ENCODE results near the gene PTRH1.

Gene PTRH1

DNA sequence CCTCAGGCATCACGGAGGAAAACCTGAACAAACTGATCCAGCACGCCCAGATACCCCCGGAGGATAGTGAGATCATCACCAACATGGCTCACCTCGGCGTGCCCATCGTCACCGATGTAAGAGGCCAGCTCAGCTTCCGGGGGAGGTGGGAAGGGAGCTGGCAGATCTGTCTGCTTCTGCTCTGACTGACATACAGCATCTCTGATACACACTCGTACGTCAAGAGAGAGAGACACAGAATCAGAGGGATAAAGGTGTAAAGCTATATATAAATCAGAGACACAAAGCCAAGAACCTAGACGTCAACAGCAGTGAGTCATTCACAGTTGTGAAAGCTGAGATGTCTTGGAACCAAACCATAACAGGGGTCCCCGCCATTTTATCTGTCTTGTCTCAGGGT lies 38.8 kb downstream of the PTRH1 start:
- no peak for DNase-seq
- Histone ChIP-seq H3K27ac (no peak overlapping the region), H3K4me1 (no peaks in the 10 kb centered on the region), H3K36me3 (peaks cover 35 to 96% (median 78%) of the 10 kb centered on the region in 3 donors), H3K27me3 (no peaks in the 10 kb centered on the region), H3K4me3 (no peak overlapping the region), H3K9me3 (no peaks in the 10 kb centered on the region)
- intact Hi-C loops (cut with DNase I; ENCODE audit: low total_unique reads) = no loop called here
- TF ChIP-seq, protein P1, sequence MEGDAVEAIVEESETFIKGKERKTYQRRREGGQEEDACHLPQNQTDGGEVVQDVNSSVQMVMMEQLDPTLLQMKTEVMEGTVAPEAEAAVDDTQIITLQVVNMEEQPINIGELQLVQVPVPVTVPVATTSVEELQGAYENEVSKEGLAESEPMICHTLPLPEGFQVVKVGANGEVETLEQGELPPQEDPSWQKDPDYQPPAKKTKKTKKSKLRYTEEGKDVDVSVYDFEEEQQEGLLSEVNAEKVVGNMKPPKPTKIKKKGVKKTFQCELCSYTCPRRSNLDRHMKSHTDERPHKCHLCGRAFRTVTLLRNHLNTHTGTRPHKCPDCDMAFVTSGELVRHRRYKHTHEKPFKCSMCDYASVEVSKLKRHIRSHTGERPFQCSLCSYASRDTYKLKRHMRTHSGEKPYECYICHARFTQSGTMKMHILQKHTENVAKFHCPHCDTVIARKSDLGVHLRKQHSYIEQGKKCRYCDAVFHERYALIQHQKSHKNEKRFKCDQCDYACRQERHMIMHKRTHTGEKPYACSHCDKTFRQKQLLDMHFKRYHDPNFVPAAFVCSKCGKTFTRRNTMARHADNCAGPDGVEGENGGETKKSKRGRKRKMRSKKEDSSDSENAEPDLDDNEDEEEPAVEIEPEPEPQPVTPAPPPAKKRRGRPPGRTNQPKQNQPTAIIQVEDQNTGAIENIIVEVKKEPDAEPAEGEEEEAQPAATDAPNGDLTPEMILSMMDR (IDR thresholded peaks at IDR 0.05) = no peak

DNA sequence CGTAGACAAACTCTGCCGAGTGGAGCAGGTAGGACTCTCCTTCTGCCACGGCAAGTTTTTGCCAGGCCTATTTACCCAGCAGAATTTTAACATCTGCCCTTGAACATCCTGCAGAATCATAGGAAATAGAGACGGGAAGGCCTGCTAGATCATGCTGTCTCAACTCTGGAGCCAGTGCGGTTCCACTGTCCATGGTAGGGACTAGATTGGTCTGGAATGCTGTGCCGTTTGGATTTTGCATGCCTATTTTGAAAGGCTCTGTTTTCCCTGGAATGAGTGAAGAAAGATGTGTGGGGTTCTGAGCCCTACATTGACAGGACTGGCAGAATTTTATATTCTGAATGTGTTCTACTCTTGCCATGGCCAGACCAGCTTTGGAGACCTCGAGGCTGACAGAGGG lies 42.2 kb downstream of the PTRH1 start:
- peaks cover 28 to 92% (median 72%) of the 10 kb centered on the region in 3 donors for H3K36me3 ChIP-seq

DNA sequence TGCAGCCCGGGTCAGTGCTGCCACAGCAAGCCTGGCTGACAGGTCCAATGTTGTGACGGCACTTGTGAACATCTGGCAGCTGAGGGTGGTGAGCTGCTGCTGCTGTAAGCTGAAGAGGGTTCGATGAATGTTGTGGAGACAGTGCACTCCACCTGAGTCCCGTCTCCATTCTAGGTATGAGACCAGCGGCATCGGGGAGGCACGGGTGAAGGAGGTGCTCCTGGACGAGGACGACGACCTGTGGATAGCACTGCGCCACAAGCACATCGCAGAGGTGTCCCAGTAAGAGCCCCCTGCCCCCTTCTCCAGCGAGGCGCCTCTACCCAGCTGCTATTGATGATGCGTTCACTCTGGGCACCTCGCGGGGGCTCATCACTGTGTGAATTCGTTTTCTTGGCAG lies 47.6 kb downstream of the PTRH1 start:
- no peak for DNase-seq
- TF ChIP-seq, protein P1 (IDR thresholded peaks at IDR 0.05) = no peak
- no peak overlapping the region for H3K27ac ChIP-seq
- H3K4me1 ChIP-seq = no peaks in the 10 kb centered on the region
- H3K4me3 ChIP-seq = no peak overlapping the region
- H3K36me3 ChIP-seq = peaks cover 32 to 92% (median 83%) of the 10 kb centered on the region in 3 donors
- intact Hi-C loops (cut with DNase I; ENCODE audit: low total_unique reads) = no loop called here
- H3K9me3 ChIP-seq = no peaks in the 10 kb centered on the region
- no peaks in the 10 kb centered on the region for H3K27me3 ChIP-seq

More for the DNA sequence above, 42.2 kb downstream of the PTRH1 start:
- TF ChIP-seq, protein P1 (IDR thresholded peaks at IDR 0.05) = no peak
- H3K27ac ChIP-seq = no peak overlapping the region
- no peaks in the 10 kb centered on the region for H3K27me3 ChIP-seq
- DNase-seq = no peak
- no peaks in the 10 kb centered on the region for H3K9me3 ChIP-seq
- H3K4me3 ChIP-seq = no peak overlapping the region
- intact Hi-C loops (cut with DNase I; ENCODE audit: low total_unique reads) = no loop called here
- no peaks in the 10 kb centered on the region for H3K4me1 ChIP-seq

DNA sequence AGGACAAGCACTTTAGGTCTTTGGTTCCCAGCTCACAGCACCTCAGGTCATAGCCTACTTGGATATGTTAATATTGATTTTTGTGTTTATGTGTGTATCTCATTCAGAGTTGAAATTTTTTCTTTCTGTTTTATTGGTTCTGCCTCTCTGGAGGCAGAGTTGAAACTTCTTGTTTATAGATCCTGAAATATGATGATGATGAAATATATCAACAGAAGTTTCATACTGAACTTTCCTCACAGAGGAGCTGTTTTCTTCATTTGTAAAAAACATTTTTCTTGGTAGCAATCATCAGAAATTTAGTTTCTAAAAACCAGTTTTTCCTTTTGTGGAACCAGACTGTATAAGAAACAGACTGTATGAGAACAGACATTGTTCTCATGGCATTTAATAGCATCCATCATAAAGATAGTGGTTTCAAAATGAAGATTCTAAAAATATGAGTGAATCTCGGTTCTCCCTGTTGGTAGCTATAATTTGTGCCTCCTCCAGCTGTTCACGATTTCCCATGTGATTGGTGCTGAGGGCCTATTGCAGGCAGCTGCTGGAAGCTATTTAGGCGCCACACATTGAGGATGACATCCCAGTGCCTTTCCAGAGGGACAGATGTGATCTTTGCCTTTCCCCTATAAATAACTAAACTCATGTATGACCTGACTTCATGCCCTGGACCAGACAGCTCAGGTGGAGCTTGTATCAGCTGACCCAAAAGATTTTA lies 48.2 kb downstream of the PTRH1 start:
- peaks cover 27 to 92% (median 82%) of the 10 kb centered on the region in 3 donors for H3K36me3 ChIP-seq
- H3K4me1 ChIP-seq = no peaks in the 10 kb centered on the region
- no peak overlapping the region for H3K4me3 ChIP-seq
- no peak overlapping the region for H3K27ac ChIP-seq
- intact Hi-C loops (cut with DNase I; ENCODE audit: low total_unique reads) = no loop called here
- TF ChIP-seq, protein P1 (IDR thresholded peaks at IDR 0.05) = no peak
- no peaks in the 10 kb centered on the region for H3K27me3 ChIP-seq
- no peaks in the 10 kb centered on the region for H3K9me3 ChIP-seq
- no peak for DNase-seq

DNA sequence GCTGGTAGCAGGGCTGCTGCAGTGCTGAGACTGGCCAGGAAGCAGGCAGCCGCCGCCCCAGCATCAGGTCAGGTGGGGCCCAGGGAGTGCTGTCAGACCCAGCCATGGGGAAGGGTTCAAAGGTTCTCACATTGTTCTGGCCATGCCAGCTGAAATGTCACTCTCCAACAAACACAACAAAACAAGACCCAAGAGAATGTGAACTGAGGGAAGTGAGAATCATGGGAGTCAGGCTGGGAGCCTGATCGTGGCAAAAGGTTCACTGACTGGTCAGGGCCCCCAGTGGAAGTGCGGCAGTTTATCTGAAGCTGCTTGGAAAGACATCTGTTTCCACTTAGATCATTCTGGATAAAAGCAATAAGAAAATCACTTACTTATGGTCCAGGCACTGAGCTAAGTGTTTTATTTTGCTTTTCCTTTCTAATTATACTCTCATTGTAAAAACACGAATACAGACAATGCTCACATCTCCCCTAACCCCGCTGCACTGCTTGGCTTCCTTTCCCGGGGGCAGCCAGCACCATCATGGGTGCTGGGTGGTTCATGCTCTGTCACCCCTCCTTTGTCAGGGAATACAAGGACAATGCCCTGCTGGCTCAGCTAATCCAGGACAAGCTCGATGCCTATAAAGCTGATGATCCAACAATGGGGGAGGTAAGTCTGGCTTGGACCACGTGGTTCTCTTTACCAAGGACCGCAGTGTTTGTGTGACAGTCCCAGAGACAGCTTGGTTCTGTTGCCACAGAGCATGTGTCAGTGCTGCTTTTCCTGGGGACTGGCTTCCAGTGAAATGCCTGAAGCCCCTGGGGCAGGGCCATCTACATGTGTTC lies 50.6 kb downstream of the PTRH1 start:
- no peak for DNase-seq
- Histone ChIP-seq H3K9me3 (no peaks in the 10 kb centered on the region), H3K36me3 (peaks cover 18 to 88% (median 80%) of the 10 kb centered on the region in 3 donors)

More for the DNA sequence above, 50.6 kb downstream of the PTRH1 start:
- TF ChIP-seq, protein P1 (IDR thresholded peaks at IDR 0.05) = no peak
- Histone ChIP-seq H3K4me3 (no peak overlapping the region), H3K27me3 (no peaks in the 10 kb centered on the region), H3K4me1 (no peaks in the 10 kb centered on the region), H3K27ac (no peak overlapping the region)
- intact Hi-C loops (cut with DNase I; ENCODE audit: low total_unique reads) = no loop called here
